NCI-H526 (cell line): ENCODE data around the gene ATP6V0B.
A peak's percentile ranks its signal among the peaks of the same experiment; 100 is the strongest.

Source experiments
- DNase-seq, 2 experiments: peaks; one replicate each; lab custom pipeline; 2025; lab: John Stamatoyannopoulos, UW

ATP6V0B gene

GRCh38 chr1:43946236-43947060 is 28.3 kb upstream of the ATP6V0B start, which contains the start of gene IPO13:
Gene IPO13, plus strand, starts transcription at chr1:43946950. Its CDS starts 651 bp downstream, at chr1:43947601.
- peak; percentile 94 to 99 for DNase-seq

- DNase-seq: no peak
These were observed 27.5 kb upstream of the ATP6V0B start for GRCh38 chr1:43947061-43947873.

GRCh38 chr1:43947874-43948437 is 26.8 kb upstream of the ATP6V0B start:
- no peak for DNase-seq

GRCh38 chr1:43949678-43950077 is 25.1 kb upstream of the ATP6V0B start:
- no peak for DNase-seq

- DNase-seq: no peak
These were observed 23.5 kb upstream of the ATP6V0B start for GRCh38 chr1:43951021-43951985.

- DNase-seq: peak; percentile 65 to 68
These were observed 21.9 kb upstream of the ATP6V0B start for GRCh38 chr1:43952731-43953346.

- no peak for DNase-seq
These were observed 21.4 kb upstream of the ATP6V0B start for GRCh38 chr1:43953361-43953760.

- no peak for DNase-seq
These were observed 20.7 kb upstream of the ATP6V0B start for GRCh38 chr1:43954036-43954435.

- no peak for DNase-seq
These were observed 18.5 kb upstream of the ATP6V0B start for GRCh38 chr1:43956234-43956633.

GRCh38 chr1:43957407-43958040 is 17.2 kb upstream of the ATP6V0B start:
- no peak for DNase-seq

GRCh38 chr1:43958351-43959255 is 16.2 kb upstream of the ATP6V0B start:
- no peak for DNase-seq

- no peak for DNase-seq
These were observed 14.0 kb upstream of the ATP6V0B start for GRCh38 chr1:43960798-43961197.

- DNase-seq: no peak
These were observed 13.1 kb upstream of the ATP6V0B start for GRCh38 chr1:43961692-43962091.

GRCh38 chr1:43962324-43962723 is 12.4 kb upstream of the ATP6V0B start:
- no peak for DNase-seq

GRCh38 chr1:43963006-43963405 is 11.8 kb upstream of the ATP6V0B start:
- no peak for DNase-seq

- DNase-seq: no peak
These were observed 10.9 kb upstream of the ATP6V0B start for GRCh38 chr1:43963890-43964289.

GRCh38 chr1:43965316-43965715 is 9.4 kb upstream of the ATP6V0B start:
- DNase-seq: no peak

- no peak for DNase-seq
These were observed 6.3 kb upstream of the ATP6V0B start for GRCh38 chr1:43968348-43968948.

- no peak for DNase-seq
These were observed 5.4 kb upstream of the ATP6V0B start for GRCh38 chr1:43969416-43969745.
